Measurements from ENCODE around the gene NPR3.

DNA sequence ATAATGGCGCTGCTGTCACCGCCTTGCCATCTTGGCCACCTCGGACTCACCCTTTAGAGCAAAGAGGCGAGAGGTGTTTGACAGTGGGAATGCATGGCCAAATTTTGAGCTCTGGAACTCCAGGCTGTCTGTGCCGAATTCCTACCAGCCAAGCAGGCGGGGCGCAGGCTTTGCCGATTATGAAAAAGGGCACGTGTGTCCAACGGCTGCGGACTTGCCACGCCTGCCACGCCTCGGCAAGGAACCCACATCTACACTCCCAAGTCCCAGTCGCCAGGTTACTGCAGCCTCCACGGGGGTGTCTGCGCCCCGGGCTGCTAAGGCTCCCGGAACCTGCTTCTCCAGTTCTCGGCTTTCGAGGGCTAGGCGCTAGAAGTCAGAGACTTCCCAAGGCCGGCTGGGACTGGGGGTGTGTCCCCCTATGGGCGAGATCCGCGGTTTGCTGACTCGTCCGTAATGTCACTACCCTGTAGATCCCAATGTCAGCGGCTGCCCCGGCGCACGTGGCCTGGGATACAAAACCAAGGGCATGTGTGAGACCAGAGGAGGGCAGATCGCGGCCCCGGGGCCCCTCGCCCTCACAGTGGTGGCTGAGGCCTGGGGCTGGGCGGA, 2.8 kb downstream of the NPR3 start:
- TF ChIP-seq POLR2A (IDR thresholded peaks at IDR 0.05), result peak in 1 of 2 donors; percentile 52
- TF ChIP-seq, protein P1, sequence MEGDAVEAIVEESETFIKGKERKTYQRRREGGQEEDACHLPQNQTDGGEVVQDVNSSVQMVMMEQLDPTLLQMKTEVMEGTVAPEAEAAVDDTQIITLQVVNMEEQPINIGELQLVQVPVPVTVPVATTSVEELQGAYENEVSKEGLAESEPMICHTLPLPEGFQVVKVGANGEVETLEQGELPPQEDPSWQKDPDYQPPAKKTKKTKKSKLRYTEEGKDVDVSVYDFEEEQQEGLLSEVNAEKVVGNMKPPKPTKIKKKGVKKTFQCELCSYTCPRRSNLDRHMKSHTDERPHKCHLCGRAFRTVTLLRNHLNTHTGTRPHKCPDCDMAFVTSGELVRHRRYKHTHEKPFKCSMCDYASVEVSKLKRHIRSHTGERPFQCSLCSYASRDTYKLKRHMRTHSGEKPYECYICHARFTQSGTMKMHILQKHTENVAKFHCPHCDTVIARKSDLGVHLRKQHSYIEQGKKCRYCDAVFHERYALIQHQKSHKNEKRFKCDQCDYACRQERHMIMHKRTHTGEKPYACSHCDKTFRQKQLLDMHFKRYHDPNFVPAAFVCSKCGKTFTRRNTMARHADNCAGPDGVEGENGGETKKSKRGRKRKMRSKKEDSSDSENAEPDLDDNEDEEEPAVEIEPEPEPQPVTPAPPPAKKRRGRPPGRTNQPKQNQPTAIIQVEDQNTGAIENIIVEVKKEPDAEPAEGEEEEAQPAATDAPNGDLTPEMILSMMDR (IDR thresholded peaks at IDR 0.05), result no peak

Measured in thyroid gland (tissue), 4 donors.